ENCODE measurements around the gene IGF1R. TPM values are rescaled to one million over a fixed set of nuclear protein-coding genes. Genes with fewer than 3 reads are reported as not detected.
A peak's percentile ranks its signal among the peaks of the same experiment; 100 is the strongest.

IGF1R gene
- total RNA-seq, 1 donor from 2014 or later, result 23.5 TPM

DNA sequence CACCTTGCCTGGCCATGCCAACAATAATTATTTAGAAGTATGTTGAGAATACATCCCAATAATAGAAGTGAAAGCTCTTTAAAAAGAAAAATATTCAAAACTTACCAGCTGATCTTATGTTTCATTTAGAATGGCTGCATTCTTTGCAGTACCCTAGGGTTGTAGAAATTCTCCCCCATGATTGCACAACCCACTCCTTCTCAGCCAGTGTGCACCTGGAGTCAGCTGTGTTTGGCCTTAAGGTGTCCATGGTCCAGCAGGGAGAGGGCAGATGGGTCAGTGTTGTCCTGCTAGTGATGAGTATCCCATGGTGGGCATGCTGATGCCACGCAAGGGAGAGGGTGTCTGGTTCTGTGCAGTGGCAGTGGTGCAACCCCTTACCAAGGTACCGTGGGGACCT, 117.3 kb downstream of the IGF1R start:
- H3K36me3 Mint-ChIP-seq, result peaks cover 14% of the 10 kb centered on the region
- Histone ChIP-seq H3K27ac (no peak overlapping the region), H3K79me2 (ENCODE audit: low read depth) (peaks cover 97% of the 10 kb centered on the region), H2AFZ (replicated peaks) (no peak overlapping the region), H3F3A (ENCODE audit: low read depth) (peaks cover 10% of the 10 kb centered on the region), H4K20me1 (ENCODE audit: low read depth) (peaks cover 96% of the 10 kb centered on the region), H3K27me3 (no peaks in the 10 kb centered on the region), H3K4me2 (no peak overlapping the region), H3K9ac (no peak overlapping the region), H3K4me3 (no peak overlapping the region), H3K36me3 (no peaks in the 10 kb centered on the region), H3K4me1 (peaks cover 28% of the 10 kb centered on the region), H3K9me3 (ENCODE audit: low read depth) (no peaks in the 10 kb centered on the region)
- TF ChIP-seq EZH2 (IDR thresholded peaks at IDR 0.05) (no peak), EZH2phosphoT487 (IDR thresholded peaks at IDR 0.05) (no peak)
- TF ChIP-seq, protein P1, sequence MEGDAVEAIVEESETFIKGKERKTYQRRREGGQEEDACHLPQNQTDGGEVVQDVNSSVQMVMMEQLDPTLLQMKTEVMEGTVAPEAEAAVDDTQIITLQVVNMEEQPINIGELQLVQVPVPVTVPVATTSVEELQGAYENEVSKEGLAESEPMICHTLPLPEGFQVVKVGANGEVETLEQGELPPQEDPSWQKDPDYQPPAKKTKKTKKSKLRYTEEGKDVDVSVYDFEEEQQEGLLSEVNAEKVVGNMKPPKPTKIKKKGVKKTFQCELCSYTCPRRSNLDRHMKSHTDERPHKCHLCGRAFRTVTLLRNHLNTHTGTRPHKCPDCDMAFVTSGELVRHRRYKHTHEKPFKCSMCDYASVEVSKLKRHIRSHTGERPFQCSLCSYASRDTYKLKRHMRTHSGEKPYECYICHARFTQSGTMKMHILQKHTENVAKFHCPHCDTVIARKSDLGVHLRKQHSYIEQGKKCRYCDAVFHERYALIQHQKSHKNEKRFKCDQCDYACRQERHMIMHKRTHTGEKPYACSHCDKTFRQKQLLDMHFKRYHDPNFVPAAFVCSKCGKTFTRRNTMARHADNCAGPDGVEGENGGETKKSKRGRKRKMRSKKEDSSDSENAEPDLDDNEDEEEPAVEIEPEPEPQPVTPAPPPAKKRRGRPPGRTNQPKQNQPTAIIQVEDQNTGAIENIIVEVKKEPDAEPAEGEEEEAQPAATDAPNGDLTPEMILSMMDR (IDR thresholded peaks at IDR 0.05), result no peak
- H3K4me3 Mint-ChIP-seq, result peak overlapping the region; percentile 49
- DNase-seq (ENCODE audit: low spot score), result no peak
- H3K9me3 Mint-ChIP-seq, result peaks cover 18% of the 10 kb centered on the region
- H3K27me3 Mint-ChIP-seq (ENCODE audit: insufficient read depth, low read depth), result no peaks in the 10 kb centered on the region
- peak overlapping the region; percentile 65 for H3K27ac Mint-ChIP-seq
- H3K4me1 Mint-ChIP-seq, result peaks cover 17% of the 10 kb centered on the region

DNA sequence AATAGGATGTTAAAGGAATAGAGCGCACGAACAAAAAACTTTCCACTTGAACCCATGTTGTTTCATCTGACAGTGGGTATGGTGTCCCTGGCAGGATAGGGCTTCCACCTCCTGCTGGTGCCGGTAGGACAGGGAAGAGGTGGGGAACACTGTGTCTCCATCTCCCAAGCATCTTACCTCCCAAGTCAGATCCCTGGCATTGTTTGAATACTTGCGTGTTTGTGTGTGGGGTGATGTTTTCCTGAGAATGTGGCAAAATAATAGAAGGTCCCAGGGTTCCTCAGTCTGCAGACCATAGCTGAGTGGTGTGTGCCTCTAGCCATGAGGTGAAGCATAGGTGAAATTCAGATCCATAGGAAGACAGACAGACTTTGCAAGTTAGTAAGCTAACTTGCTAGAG, 119.4 kb downstream of the IGF1R start:
- Histone ChIP-seq H3K27ac (no peak overlapping the region), H3K79me2 (ENCODE audit: low read depth) (peaks cover 98% of the 10 kb centered on the region)

DNA sequence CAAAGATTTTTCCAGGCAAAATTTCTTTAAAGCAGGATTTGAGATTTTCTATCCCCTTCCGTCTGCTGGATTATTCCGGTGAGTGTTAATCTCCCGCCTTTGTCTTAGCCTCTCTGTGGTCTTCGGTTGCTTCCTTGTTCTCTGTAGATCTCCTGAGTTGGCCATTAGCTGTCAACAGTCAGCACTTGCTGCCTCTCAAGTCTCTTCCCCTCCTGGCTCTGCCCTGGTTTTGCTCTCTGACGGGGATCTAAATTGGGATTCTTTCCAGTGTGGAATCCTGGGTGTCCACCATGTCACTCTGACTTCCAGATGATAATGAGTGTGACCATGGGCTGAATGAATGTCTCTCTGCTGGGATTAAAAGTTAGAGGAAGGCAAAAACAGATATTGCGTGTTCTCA, 121.5 kb downstream of the IGF1R start:
- Mint-ChIP-seq H3K9me3 (peaks cover 14% of the 10 kb centered on the region), H3K27me3 (ENCODE audit: insufficient read depth, low read depth) (no peaks in the 10 kb centered on the region), H3K4me1 (peaks cover 44% of the 10 kb centered on the region), H3K36me3 (peaks cover 10% of the 10 kb centered on the region), H3K27ac (no peak overlapping the region), H3K4me3 (no peak overlapping the region)
- peak; percentile 50 for DNase-seq (ENCODE audit: low spot score)
- Histone ChIP-seq H3K27ac (no peak overlapping the region), H3K9ac (no peak overlapping the region), H3K9me3 (ENCODE audit: low read depth) (no peaks in the 10 kb centered on the region), H3F3A (ENCODE audit: low read depth) (peaks cover 15% of the 10 kb centered on the region), H4K20me1 (ENCODE audit: low read depth) (peaks cover 96% of the 10 kb centered on the region), H3K27me3 (no peaks in the 10 kb centered on the region), H2AFZ (replicated peaks) (no peak overlapping the region), H3K79me2 (ENCODE audit: low read depth) (peaks cover 98% of the 10 kb centered on the region), H3K36me3 (no peaks in the 10 kb centered on the region), H3K4me2 (peak overlapping the region; percentile 17), H3K4me1 (peaks cover 43% of the 10 kb centered on the region), H3K4me3 (no peak overlapping the region)
- TF ChIP-seq, protein P1 (IDR thresholded peaks at IDR 0.05), result no peak
- no peak for TF ChIP-seq EZH2 (IDR thresholded peaks at IDR 0.05)
- TF ChIP-seq EZH2phosphoT487 (IDR thresholded peaks at IDR 0.05), result no peak

More for the DNA sequence above, 119.4 kb downstream of the IGF1R start:
- no peak for DNase-seq (ENCODE audit: low spot score)
- H3K4me2 ChIP-seq, result no peak overlapping the region
- H3K9me3 ChIP-seq (ENCODE audit: low read depth), result no peaks in the 10 kb centered on the region
- H3K36me3 Mint-ChIP-seq, result peaks cover 10% of the 10 kb centered on the region
- peaks cover 30% of the 10 kb centered on the region for H3K4me1 Mint-ChIP-seq
- TF ChIP-seq EZH2 (IDR thresholded peaks at IDR 0.05) (no peak), EZH2phosphoT487 (IDR thresholded peaks at IDR 0.05) (no peak)
- TF ChIP-seq, protein P1 (IDR thresholded peaks at IDR 0.05), result no peak
- H3K27me3 Mint-ChIP-seq (ENCODE audit: insufficient read depth, low read depth), result no peaks in the 10 kb centered on the region
- no peaks in the 10 kb centered on the region for H3K27me3 ChIP-seq
- peaks cover 38% of the 10 kb centered on the region for H3K4me1 ChIP-seq
- H3K36me3 ChIP-seq, result no peaks in the 10 kb centered on the region
- H3K27ac Mint-ChIP-seq, result peak overlapping the region; percentile 24
- H3K4me3 Mint-ChIP-seq, result no peak overlapping the region
- H3K4me3 ChIP-seq, result no peak overlapping the region
- no peak overlapping the region for H2AFZ ChIP-seq (replicated peaks)
- H4K20me1 ChIP-seq (ENCODE audit: low read depth), result peaks cover 96% of the 10 kb centered on the region
- H3K9me3 Mint-ChIP-seq, result peaks cover 14% of the 10 kb centered on the region
- H3F3A ChIP-seq (ENCODE audit: low read depth), result peaks cover 10% of the 10 kb centered on the region
- H3K9ac ChIP-seq, result no peak overlapping the region

Measured in neural progenitor cell (in vitro differentiated cells).